Ovary (tissue), 3 donors: ENCODE measurements around the gene PIWIL4.

Experiments used
- EP300 ChIP-seq: sonication (generic); formaldehyde crosslinking; IDR thresholded peaks from one replicate; pipeline ENCODE4 v1.6.1; 2017; ENCODE audit warnings: antibody characterized with exemption
- POLR2A ChIP-seq: fragments of 450-650 bp; IDR thresholded peaks from one replicate; pipeline ENCODE4 v1.6.1; 2017; ENCODE audit warnings: antibody characterized with exemption, mild to moderate bottlenecking, moderate library complexity
- TF ChIP-seq, protein P1 (sequence below), 3 donors: fragments of 450-650 bp in 2 of 3; fragments of 200-600 bp in 1 of 3; IDR thresholded peaks; one replicate each; pipeline versions ENCODE4 v1.5.1 to v1.8.0; 2016 to 2022; ENCODE audit warnings: antibody characterized with exemption in 3 of 3, mild to moderate bottlenecking in 1 of 3
- donor health status: DM: no; HTN: no; CAD: no.

DNA sequence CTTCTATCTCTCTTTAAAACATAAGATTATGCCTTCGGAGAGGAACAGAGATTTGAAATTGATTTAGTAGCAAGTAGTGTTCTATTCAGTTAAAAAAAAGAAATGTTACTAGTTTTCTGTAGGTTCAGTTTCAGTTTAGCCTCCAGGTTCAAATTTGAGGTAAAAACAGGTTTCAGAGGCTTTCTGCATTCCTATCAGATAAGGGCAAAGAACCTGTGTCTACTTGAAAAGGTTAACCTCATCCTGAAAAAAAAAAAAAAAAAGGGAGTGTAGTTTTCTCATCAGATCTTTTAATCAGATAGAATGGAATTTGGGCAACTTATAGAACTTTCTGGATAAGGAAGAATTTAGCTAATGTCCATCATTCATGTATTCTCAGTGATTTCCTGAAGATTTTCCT, 42.8 kb upstream of the PIWIL4 start:
- TF ChIP-seq, protein P1, sequence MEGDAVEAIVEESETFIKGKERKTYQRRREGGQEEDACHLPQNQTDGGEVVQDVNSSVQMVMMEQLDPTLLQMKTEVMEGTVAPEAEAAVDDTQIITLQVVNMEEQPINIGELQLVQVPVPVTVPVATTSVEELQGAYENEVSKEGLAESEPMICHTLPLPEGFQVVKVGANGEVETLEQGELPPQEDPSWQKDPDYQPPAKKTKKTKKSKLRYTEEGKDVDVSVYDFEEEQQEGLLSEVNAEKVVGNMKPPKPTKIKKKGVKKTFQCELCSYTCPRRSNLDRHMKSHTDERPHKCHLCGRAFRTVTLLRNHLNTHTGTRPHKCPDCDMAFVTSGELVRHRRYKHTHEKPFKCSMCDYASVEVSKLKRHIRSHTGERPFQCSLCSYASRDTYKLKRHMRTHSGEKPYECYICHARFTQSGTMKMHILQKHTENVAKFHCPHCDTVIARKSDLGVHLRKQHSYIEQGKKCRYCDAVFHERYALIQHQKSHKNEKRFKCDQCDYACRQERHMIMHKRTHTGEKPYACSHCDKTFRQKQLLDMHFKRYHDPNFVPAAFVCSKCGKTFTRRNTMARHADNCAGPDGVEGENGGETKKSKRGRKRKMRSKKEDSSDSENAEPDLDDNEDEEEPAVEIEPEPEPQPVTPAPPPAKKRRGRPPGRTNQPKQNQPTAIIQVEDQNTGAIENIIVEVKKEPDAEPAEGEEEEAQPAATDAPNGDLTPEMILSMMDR (IDR thresholded peaks at IDR 0.05): no peak
- TF ChIP-seq POLR2A (no peak), EP300 (no peak)
